NCI-H2029 treated with DMSO at 0.1 percent for 48 hours (cell line): ENCODE data around the gene ABCA2.
"Not testable (repeated sequence)": the region's sequence is repeated elsewhere in the genome, so short reads cannot be mapped to it uniquely, and the experiment has no call there.

Experiments
- DNase-seq: peaks from one replicate; lab custom pipeline; 2025; lab: John Stamatoyannopoulos, UW

Gene ABCA2

DNA sequence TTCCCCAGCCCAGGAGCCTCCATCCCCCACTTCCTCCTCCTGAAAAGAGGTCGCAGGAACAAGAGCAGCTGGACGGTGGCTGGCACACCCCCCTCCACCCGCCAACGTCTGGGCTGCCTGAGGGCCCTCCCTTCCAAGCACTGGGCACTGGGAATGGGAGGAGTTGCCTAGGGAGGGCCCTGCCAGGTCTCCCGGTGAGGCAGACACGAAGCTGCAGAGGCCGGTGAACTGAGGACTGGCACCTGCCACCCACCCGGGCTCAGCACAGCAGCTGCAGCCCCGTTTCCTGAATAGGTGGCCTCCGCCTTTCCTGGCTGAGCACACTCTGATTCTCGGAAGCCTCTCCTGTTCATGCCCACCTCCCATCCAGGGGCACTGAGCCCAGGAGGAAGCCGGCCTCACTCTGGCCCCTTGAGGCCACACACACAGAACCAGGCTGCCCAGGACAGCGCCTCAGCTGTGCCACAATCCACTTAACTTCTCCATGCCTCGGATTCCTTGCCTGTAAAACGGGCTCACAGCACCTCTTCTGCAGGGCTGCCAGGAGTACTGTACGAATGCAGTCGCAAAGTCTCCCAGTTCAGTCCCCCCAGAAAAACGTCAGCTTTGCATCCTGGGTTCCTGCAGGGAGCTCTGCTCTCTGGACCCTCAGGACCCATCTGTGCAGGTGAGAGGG lies 16.6 kb upstream of the ABCA2 start:
- DNase-seq: peak; percentile 50

DNA sequence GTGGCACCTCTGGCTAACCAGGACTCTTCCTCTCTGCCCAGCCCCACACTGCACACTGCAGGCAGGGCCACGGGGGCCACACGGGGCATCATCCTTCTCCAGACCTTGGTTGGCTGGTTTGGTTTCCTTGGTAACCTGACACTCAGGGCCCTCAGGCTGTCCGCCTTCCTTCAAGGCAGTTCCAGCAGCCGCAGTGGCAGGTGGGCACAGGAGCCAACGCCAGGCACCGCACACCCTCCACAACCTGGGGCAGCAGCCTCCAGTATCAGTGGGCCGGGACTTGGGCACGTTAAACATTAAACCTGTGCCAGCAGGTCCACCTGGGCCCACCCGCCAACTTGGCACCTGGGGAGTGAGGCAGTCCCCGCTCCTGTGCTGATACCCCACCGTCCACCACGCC lies 16.0 kb upstream of the ABCA2 start:
- DNase-seq: no peak

DNA sequence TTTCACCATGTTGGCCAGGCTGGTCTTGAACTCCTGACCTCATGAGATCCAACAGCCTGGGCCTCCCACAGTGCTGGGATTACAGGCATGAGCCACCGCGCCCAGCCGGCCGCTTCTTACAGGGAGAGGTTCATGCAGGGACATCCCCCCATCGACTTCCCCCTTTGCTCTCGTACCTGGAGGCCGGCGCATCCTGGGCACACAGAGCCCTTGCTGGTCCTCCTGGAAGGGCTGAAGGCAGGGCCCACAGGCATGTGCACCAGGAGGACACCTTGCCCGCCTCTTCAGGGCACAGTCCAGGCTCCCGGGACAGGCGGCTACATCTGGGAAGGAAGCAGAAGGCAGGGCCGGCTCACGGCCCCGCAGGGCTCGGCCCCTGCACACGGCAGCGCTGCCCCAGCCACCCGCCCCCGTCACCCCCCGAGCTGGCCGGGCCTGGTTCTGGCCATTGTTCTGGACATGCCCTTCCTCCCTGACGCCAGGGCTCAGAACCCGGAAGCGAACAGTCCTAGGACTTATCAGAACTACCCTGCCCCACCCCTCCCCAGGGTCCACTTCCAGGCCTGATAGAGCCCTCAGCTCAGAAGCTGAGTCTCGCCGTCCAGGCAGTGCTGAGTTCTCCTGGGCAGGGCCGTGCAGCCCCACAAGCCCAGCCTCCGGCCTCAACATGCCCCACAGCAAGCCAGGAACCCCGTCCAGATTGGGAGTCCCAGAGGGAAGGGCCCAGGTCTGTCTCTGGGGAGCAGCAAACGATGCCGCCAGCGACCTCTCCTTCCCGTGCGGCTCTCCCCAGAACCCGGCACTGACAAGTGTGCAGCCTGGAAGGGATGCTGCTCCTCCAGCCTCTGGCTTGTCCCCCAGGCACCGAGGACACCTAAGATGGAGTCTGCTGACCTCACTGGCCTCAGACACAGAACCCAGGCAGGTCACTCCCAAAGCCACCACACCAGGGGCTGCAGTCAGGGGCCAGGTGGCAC lies 15.0 kb upstream of the ABCA2 start:
- DNase-seq: no peak

GRCh38 chr9:137041124-137041523 lies 13.1 kb upstream of the ABCA2 start:
- no peak for DNase-seq

- no peak for DNase-seq
Measured at GRCh38 chr9:137040568-137040967, 12.5 kb upstream of the ABCA2 start.

- no peak for DNase-seq
Measured at GRCh38 chr9:137039611-137040366, 11.8 kb upstream of the ABCA2 start.

- DNase-seq: no peak
Measured at GRCh38 chr9:137038916-137039315, 10.9 kb upstream of the ABCA2 start.

GRCh38 chr9:137037483-137037882 lies 9.4 kb upstream of the ABCA2 start:
- no peak for DNase-seq

GRCh38 chr9:137037035-137037434 lies 9.0 kb upstream of the ABCA2 start:
- DNase-seq: no peak

- DNase-seq: no peak
Measured at GRCh38 chr9:137035937-137036336, 7.9 kb upstream of the ABCA2 start.

DNA sequence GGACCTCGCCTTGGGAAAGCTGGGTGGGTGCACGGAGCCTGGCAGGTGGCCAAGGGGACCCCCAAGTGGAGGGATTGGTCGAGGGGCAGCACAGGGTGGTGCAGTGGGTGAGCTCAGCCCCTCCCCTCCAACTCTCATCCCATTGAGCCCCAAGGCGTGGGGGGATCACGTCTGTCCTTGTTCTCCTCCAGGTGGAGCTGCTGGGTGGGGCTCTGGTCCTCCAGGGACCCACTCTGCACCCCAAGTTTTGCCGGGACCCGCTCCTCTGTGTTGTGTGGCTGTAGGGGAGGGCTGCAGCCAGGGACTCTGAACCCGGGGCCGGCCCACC lies 7.4 kb upstream of the ABCA2 start:
- DNase-seq: no peak

GRCh38 chr9:137034709-137035506 lies 6.9 kb upstream of the ABCA2 start:
- DNase-seq: peak; percentile 81

DNA sequence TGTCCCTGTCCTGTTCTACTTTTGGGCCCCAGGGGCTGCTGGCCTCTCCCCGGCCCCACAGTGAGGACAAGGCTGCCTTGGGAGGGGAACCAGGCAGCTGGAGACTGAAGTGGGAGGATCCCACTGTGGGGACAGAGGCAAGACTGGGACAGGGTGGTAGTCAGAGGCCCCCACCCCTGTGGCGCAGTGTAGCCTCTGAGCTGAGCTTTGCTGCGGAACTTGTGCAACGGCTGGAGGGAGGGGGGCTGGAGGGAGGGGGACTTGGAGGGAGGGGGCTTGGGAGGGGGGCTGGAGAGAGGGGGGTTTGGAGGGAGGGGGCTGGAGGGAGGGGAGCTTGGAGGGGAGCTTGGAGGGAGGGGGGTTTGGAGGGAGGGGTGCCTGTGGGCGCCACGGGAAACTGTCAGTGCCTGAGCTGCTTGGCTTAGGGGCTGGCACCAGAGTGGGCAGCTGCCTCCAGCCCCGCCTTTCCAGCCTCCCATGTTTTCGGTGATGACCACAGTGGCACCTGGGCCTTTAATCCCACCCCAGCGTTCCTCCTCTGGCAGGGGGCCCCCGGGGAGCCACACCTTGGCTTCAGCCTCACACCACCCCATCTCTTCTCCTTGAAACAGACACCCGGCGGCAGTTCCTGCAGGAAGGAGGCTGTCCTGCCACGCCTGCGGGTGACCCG lies 6.1 kb upstream of the ABCA2 start:
- DNase-seq: no peak

GRCh38 chr9:137033481-137033880 lies 5.4 kb upstream of the ABCA2 start:
- not testable (repeated sequence) for DNase-seq

- DNase-seq: no peak
Measured at GRCh38 chr9:137032858-137033257, 4.8 kb upstream of the ABCA2 start.

GRCh38 chr9:137031904-137032640 lies 4.0 kb upstream of the ABCA2 start, which contains the start of gene FUT7:
FUT7 (minus strand) TSS chr9:137032088; CDS start chr9:137031991, 97 bp downstream.
- no peak for DNase-seq

- DNase-seq: no peak
Measured at GRCh38 chr9:137030538-137031527, 2.8 kb upstream of the ABCA2 start.

- DNase-seq: no peak
Measured at GRCh38 chr9:137030006-137030405, 2.0 kb upstream of the ABCA2 start.
